Measurements from ENCODE around the gene SLC6A6.

SLC6A6 gene

GRCh38 chr3:14444380-14444779 is 42.0 kb downstream of the SLC6A6 start:
- DNase-seq (ENCODE audit: low read depth, low spot score): no peak
- no peak overlapping the region for H3K4me3 ChIP-seq (ENCODE audit: low read length)

DNA sequence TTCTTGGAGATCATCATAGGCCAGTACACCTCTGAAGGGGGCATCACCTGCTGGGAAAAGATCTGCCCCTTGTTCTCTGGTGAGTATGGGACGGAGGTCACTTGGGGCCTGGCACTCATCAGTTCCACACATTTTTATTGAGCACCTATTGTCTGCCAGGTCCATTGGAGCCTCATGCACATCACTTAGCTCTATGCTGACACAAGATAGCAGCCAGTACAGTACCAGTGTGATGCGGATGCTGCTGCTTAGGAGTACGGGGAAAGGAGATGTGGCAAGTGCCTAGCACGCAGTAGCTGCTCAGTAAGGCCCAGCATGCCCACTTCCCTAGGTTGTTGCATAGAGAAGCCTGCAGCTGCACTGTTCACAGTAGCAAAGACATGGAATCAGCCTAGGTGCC is 43.4 kb downstream of the SLC6A6 start:
- no peak for DNase-seq (ENCODE audit: low read depth, low spot score)
- H3K4me3 ChIP-seq (ENCODE audit: low read length): no peak overlapping the region

GRCh38 chr3:14446988-14447570 is 44.7 kb downstream of the SLC6A6 start:
- DNase-seq (ENCODE audit: low read depth, low spot score): no peak

GRCh38 chr3:14448063-14448462 is 45.7 kb downstream of the SLC6A6 start:
- H3K4me3 ChIP-seq (ENCODE audit: low read length): no peak overlapping the region
- DNase-seq (ENCODE audit: low read depth, low spot score): no peak

More at GRCh38 chr3:14446988-14447570, 44.7 kb downstream of the SLC6A6 start:
- H3K4me3 ChIP-seq (ENCODE audit: low read length): no peak overlapping the region

DNA sequence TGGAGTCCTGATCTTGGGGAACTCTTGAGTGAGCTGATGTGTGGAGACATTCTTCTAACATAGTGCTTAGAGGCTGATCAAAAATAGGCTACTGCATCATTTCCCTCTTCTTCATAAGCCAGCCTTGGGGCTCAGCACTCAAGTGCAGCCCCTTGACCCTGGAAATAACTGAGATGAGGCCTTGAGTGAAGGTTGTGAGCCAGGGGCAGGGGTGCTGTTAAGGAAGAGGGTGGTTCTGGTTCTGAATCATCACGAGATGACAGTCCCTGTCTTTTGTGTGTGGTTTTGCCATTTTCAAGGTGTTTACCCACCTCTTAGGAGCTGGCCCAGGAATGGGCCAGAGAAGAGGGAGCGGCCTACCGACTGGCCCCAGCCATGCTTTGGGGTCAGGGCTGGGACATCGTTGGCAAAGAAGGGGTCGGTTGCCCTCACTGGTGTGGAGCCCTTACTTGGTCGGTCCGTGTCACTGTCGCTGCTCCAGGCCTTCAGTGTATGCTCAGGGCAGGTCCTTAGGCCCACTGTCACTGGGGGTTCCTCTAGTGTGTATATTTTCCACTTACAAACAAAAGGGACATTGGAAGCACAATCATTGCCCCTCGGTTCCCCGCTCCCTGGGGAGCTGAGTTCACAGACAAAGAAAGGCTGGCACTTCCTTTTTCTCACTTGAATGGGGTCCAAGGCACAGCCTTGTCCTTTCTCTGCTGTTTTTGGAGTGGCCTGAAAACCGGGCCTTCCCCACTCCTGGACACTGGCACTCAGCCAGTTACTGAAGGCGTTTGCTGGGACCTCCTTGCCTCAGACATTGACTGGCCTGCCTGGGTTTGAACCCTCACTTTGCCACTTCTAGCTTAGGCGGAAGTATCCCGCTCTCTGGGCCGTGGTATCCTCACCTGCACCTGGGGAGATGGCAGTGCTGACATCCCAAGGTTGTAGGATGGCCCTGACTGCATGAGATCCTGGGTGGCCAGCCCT is 46.6 kb downstream of the SLC6A6 start:
- no peak for DNase-seq (ENCODE audit: low read depth, low spot score)
- H3K4me3 ChIP-seq (ENCODE audit: low read length): no peak overlapping the region

DNA sequence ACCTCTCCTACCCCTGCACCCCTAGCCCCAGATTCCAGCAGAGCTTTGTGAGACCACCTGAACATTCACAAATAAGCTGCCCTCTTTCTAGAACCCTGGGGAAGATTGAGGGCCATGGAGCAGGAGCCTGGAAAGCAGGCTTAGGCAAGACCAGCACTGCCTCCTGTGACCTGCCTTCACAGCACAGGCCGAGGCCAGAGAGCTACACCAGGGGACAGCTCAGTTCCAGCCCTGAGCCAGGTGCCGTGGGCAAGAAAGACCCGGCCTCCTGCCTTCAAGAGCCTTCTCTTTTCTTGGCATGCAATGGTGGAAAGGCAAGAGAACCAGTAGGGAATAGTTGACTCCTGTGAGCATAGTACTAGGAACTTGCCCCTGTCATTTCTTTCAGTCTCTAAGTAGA is 48.1 kb downstream of the SLC6A6 start:
- no peak overlapping the region for H3K4me3 ChIP-seq (ENCODE audit: low read length)

DNA sequence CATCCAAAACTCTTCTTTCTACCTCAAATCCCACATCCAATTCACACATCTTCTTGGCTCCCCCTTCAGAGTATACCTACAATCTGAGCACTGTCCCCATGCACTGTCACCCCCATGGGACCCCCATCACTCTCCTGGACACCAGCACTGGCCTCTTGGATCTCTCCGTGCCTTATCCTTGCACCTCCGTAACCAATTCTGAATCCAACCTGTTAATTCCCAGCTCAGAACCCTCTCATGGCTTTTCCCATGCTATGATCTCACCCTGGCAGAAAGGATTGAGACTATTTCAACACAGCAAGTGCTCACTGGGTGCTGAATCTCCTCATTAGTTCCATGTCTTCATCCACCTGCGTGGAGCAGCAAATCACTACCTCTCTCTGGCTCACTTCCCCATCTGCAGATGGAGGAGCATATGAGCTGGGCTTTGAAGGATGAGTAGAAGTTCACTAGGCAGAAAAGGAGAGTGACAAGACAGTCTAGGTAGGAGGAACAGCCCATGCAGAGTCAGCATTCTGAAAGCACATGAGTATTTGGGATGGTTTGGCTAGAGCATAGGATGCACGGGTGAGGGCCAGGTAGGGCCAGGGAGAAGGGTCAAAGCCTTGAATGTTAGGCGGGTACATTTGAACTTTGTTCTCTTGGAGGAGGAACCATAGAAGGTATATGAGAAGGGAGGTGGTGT is 48.7 kb downstream of the SLC6A6 start:
- DNase-seq (ENCODE audit: low read depth, low spot score): no peak
- H3K4me3 ChIP-seq (ENCODE audit: low read length): no peak overlapping the region

More for the DNA sequence above, 48.1 kb downstream of the SLC6A6 start:
- no peak for DNase-seq (ENCODE audit: low read depth, low spot score)

- DNase-seq (ENCODE audit: low read depth, low spot score): no peak
- no peak overlapping the region for H3K4me3 ChIP-seq (ENCODE audit: low read length)
Observed at GRCh38 chr3:14451844-14452739, 49.7 kb downstream of the SLC6A6 start.

DNA sequence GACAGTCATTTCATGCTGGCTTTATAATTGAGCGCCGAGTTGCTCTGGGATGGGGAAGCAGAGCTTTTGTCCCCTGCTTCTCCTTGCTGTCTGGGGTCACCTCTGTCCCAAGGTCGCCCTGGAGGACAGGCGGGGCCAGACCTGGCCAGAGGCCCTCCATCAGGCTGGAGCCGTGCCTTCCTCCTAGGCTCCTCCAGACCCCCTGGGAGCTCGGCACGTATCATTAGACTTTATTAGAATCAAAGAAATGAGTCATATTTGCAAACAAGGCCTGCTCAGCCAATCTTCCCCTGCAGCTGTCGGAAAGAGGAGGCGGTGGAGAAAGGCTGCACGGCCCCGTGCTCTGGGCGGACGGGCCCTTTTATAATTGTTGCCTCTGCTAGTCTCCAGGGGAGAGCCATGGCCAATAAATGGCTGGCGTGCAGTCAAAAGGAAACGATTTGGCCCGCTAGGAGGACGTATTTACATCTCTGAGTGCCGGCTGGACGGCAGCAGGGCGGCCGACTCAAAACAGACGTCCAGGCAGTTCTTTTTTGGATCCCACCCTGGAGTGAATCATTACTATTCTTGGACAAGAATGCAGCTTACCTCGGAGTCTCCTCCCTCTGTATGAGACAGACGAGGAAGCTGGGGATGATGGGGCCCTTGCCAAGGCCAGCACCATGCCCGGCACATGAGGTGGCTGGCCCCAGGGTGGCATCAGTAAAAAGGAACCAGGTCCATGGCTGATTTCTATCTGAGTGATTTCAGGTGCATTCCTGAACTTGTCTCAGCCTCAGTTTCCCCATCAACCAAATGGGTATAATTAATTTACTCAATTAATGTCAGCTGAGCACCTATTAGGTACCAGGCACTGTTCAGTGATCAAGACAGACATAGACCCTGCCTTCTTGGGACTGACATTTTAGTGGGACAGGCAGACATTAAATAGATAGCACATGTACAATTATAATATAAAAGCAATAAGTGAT is 50.6 kb downstream of the SLC6A6 start:
- no peak overlapping the region for H3K4me3 ChIP-seq (ENCODE audit: low read length)
- DNase-seq (ENCODE audit: low read depth, low spot score): no peak

DNA sequence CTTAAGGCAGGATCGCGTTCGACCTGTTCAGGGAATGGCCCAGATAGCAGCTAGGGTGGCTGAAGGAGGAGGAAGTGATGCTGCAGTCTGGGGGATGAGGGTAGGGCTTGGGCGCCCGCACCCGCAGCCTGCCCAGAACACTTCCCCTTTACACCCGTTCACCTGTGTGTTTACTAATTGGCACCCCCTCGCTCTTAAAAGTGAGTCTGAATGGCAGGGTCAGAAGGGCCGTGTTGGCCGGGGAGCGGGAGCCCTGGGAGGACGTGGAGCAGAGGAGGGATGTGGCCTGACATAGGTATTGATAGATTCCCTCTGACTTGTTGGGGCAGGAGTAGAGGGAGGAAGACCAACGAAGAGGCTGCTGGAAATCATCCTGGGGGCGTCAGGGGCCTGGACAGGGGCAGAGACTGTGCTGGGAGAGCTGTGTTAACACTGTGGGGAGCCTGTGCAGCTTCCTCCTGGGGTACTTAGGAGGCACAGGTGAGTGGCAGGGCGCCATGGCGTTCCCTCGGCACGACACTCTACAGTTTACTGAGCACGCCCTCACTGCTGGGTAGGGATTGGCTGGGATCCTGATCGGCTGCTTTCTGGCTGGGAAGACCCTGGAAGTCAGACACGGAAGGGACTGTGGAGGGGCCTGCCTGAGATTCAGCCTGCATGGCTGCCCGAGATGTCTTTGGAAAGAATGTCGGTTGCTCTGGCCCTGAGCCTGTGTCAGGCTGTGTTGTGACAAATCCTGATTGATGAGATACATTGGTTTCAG is 51.7 kb downstream of the SLC6A6 start:
- H3K4me3 ChIP-seq (ENCODE audit: low read length): no peak overlapping the region
- DNase-seq (ENCODE audit: low read depth, low spot score): no peak

GRCh38 chr3:14454639-14455310 is 52.4 kb downstream of the SLC6A6 start:
- H3K4me3 ChIP-seq (ENCODE audit: low read length): no peak overlapping the region

GRCh38 chr3:14455571-14456317 is 53.3 kb downstream of the SLC6A6 start:
- no peak overlapping the region for H3K4me3 ChIP-seq (ENCODE audit: low read length)
- no peak for DNase-seq (ENCODE audit: low read depth, low spot score)

More at GRCh38 chr3:14454639-14455310, 52.4 kb downstream of the SLC6A6 start:
- no peak for DNase-seq (ENCODE audit: low read depth, low spot score)

GRCh38 chr3:14456794-14457193 is 54.4 kb downstream of the SLC6A6 start:
- no peak for DNase-seq (ENCODE audit: low read depth, low spot score)
- H3K4me3 ChIP-seq (ENCODE audit: low read length): no peak overlapping the region

DNA sequence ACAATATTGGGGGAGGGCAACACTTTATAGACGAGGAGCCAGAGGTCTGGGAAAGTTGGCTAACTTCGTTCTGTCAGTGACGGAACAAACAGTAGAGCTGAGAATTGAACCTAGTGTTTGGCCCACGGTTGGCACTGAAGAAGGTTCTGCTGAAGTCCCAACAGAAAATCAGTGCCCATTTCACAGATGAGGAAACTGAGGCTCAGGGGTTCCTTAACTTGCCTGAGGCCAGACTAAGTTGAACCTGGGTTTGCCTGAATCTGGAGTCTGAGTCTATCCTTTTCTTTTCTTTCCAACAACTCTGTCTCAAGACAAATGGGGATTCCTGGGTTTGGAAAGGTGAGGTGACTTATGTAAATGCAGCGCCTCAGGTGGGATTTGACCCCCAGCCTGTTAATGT is 55.1 kb downstream of the SLC6A6 start:
- no peak overlapping the region for H3K4me3 ChIP-seq (ENCODE audit: low read length)
- no peak for DNase-seq (ENCODE audit: low read depth, low spot score)

DNA sequence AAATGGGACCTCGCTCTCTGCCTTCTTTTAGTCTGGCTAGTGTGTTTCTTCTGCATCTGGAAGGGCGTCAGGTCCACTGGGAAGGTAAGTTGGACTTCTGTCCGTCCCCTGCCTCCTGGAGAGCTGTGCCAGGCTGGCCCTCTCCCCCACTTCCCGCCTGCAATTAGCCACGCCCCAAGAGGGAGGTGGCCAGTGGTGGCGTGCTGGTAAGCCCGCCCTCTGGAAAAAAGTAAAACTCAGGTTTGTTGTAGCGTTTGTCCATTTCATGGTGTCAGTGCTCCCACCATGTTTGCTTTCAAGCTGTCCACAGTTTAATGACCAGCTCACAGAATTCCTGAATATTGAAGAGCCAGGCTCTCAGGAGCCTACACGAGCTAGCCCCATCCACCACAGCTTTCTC is 55.6 kb downstream of the SLC6A6 start:
- DNase-seq (ENCODE audit: low read depth, low spot score): no peak
- H3K4me3 ChIP-seq (ENCODE audit: low read length): no peak overlapping the region
